Activated CD4-positive, CD25-positive, alpha-beta regulatory T cell treated with anti-CD3 and anti-CD28 coated beads, Interleukin-2, amount 50 U/mL, for 72 hours (primary cell): Measurements from ENCODE around the gene OPALIN.
"Not testable (repeated sequence)": the region's sequence is repeated elsewhere in the genome, so short reads cannot be mapped to it uniquely, and the experiment has no call there.

Experiments
- DNase-seq: peaks from one replicate; pipeline ENCODE4 v3.0.0; 2021

Gene OPALIN

GRCh38 chr10:96334616-96335526 is 23.9 kb downstream of the OPALIN start:
- no peak for DNase-seq

- no peak for DNase-seq
Measured at GRCh38 chr10:96333101-96333500, 25.7 kb downstream of the OPALIN start.

- no peak for DNase-seq
Measured at GRCh38 chr10:96327462-96327861, 31.3 kb downstream of the OPALIN start.

GRCh38 chr10:96325719-96326373 is 33.0 kb downstream of the OPALIN start:
- no peak for DNase-seq

GRCh38 chr10:96324447-96324846 is 34.4 kb downstream of the OPALIN start:
- DNase-seq, result no peak

GRCh38 chr10:96322275-96322674 is 36.5 kb downstream of the OPALIN start:
- DNase-seq, result no peak

- DNase-seq, result no peak
Measured at GRCh38 chr10:96321822-96322221, 37.0 kb downstream of the OPALIN start.

GRCh38 chr10:96319754-96320474 is 38.9 kb downstream of the OPALIN start:
- DNase-seq, result no peak

- no peak for DNase-seq
Measured at GRCh38 chr10:96317067-96317833, 41.6 kb downstream of the OPALIN start.

GRCh38 chr10:96313344-96313743 is 45.5 kb downstream of the OPALIN start:
- no peak for DNase-seq

GRCh38 chr10:96311180-96311715 is 47.6 kb downstream of the OPALIN start:
- no peak for DNase-seq

- DNase-seq, result no peak
Measured at GRCh38 chr10:96310321-96310669, 48.5 kb downstream of the OPALIN start.

- no peak for DNase-seq
Measured at GRCh38 chr10:96309628-96310320, 49.0 kb downstream of the OPALIN start.

GRCh38 chr10:96308854-96309253 is 49.9 kb downstream of the OPALIN start:
- not testable (repeated sequence) for DNase-seq

GRCh38 chr10:96306516-96306915 is 52.3 kb downstream of the OPALIN start:
- no peak for DNase-seq

- no peak for DNase-seq
Measured at GRCh38 chr10:96305019-96305418, 53.8 kb downstream of the OPALIN start.

GRCh38 chr10:96304230-96304629 is 54.6 kb downstream of the OPALIN start, which contains the start of gene DNTT:
TSS of gene DNTT (plus strand) at chr10:96304434. CDS start at chr10:96304498, 64 bp downstream.
- no peak for DNase-seq

GRCh38 chr10:96301616-96302015 is 57.2 kb downstream of the OPALIN start:
- DNase-seq, result no peak

- no peak for DNase-seq
Measured at GRCh38 chr10:96299383-96299782, 59.4 kb downstream of the OPALIN start.

GRCh38 chr10:96298362-96298761 is 60.4 kb downstream of the OPALIN start:
- no peak for DNase-seq

- DNase-seq, result no peak
Measured at GRCh38 chr10:96297486-96297885, 61.3 kb downstream of the OPALIN start.

- no peak for DNase-seq
Measured at GRCh38 chr10:96295475-96295874, 63.3 kb downstream of the OPALIN start.
